HepG2 (cell line): Measurements from ENCODE around the gene MAPK7. TPM values are rescaled to one million over a fixed set of nuclear protein-coding genes. Genes with fewer than 3 reads are reported as not detected.

Experiments used
- HNRNPLL ChIP-seq: fragments of 200-400 bp; formaldehyde crosslinking; IDR thresholded peaks from 2 replicates; pipeline ENCODE4 v1.6.1; 2017; ENCODE audit warnings: mild to moderate bottlenecking, low read depth, low read length; ENCODE audit not compliant: poor library complexity, severe bottlenecking
- LCORL ChIP-seq, 2 experiments: fragments of 450-650 bp in 1 of 2; sonication (generic) in 1 of 2; formaldehyde crosslinking in 1 of 2; IDR thresholded peaks; 2 replicates each; pipeline versions ENCODE4 v1.5.0 to v1.6.1; 2017 to 2020; ENCODE audit warnings: antibody characterized with exemption in 1 of 2, missing genetic modification reagents in 1 of 2
- NR1H2 ChIP-seq: sonication (generic); formaldehyde crosslinking; IDR thresholded peaks from 2 replicates; pipeline ENCODE4 v1.8.1; 2022; ENCODE audit warnings: low read depth, missing genetic modification reagents, borderline replicate concordance
- PHF20 ChIP-seq: sonication (generic); formaldehyde crosslinking; IDR thresholded peaks from 2 replicates; pipeline ENCODE4 v1.5.0; 2020; ENCODE audit warnings: mild to moderate bottlenecking, missing genetic modification reagents
- PITX1 ChIP-seq: sonication (generic); formaldehyde crosslinking; IDR thresholded peaks from 2 replicates; pipeline ENCODE4 v1.5.1; 2020; ENCODE audit warnings: mild to moderate bottlenecking, missing genetic modification reagents
- SAP130 ChIP-seq: IDR thresholded peaks from 2 replicates; pipeline ENCODE4 v1.6.1; 2016; ENCODE audit warnings: low read depth
- TCF12 ChIP-seq, 2 experiments: fragments of 450-650 bp in 1 of 2; sonication (generic) in 1 of 2; formaldehyde crosslinking in 1 of 2; IDR thresholded peaks; 2 replicates each; pipeline versions ENCODE4 v1.6.1 to v1.8.0; 2017 to 2022; ENCODE audit warnings: antibody characterized with exemption in 1 of 2, mild to moderate bottlenecking in 1 of 2, missing genetic modification reagents in 1 of 2, moderate library complexity in 1 of 2
- TEAD2 ChIP-seq: sonication (generic); formaldehyde crosslinking; IDR thresholded peaks from 2 replicates; pipeline ENCODE4 v1.9.0; 2021; ENCODE audit warnings: missing genetic modification reagents
- ZFP37 ChIP-seq: sonication (generic); formaldehyde crosslinking; IDR thresholded peaks from 2 replicates; pipeline ENCODE4 v1.4.0; 2020; ENCODE audit warnings: missing genetic modification reagents, borderline replicate concordance
- ZNF331 ChIP-seq: sonication (generic); formaldehyde crosslinking; IDR thresholded peaks from 2 replicates; pipeline ENCODE4 v1.4.0; 2020; ENCODE audit warnings: missing genetic modification reagents
- ZNF430 ChIP-seq: sonication (generic); formaldehyde crosslinking; IDR thresholded peaks from 2 replicates; pipeline ENCODE4 v1.9.0; 2021; ENCODE audit warnings: mild to moderate bottlenecking, missing genetic modification reagents
- ZNF547 ChIP-seq: sonication (generic); formaldehyde crosslinking; IDR thresholded peaks from 2 replicates; pipeline ENCODE4 v1.5.1; 2020; ENCODE audit warnings: mild to moderate bottlenecking, missing genetic modification reagents
- ZNF674 ChIP-seq: sonication (generic); formaldehyde crosslinking; IDR thresholded peaks from 2 replicates; pipeline ENCODE4 v1.5.0; 2020; ENCODE audit warnings: low read depth, mild to moderate bottlenecking, missing genetic modification reagents
- ZNF761 ChIP-seq: sonication (generic); formaldehyde crosslinking; conservative IDR thresholded peaks from 2 replicates; pipeline ENCODE4 v1.4.0; 2020; ENCODE audit warnings: mild to moderate bottlenecking, missing genetic modification reagents
- polyA plus RNA-seq, 8 experiments: library from polyadenylated mRNA; depleted of rRNA in 3 of 8; stranded (reverse) in 7 of 8; unstranded in 1 of 8; fragments of >200 nt; fragmentation: Illumina TruSeq in 4 of 8; extraction: Trizol in 4 of 8; gene quantifications; 2 replicates each; pipeline versions ENCODE4 v1.2.1 to v1.2.3, GENCODE V29; 2011 to 2016; ENCODE audit warnings: low read depth in 4 of 8, missing spikeins in 1 of 8, mixed read lengths in 1 of 8; ENCODE audit not compliant: insufficient read depth in 1 of 8
- total RNA-seq, 5 experiments: library from RNA; depleted of rRNA; stranded (reverse); fragments of >200 nt; fragmentation: Illumina TruSeq; extraction: Trizol; gene quantifications; 2 replicates each; pipeline ENCODE4 v1.2.3, GENCODE V29; 2016; ENCODE audit warnings: low read depth in 1 of 5
- TF ChIP-seq, protein P1 (sequence below): sonication (generic); formaldehyde crosslinking; IDR thresholded peaks from 2 replicates; pipeline ENCODE4 v1.4.0; 2020; ENCODE audit warnings: mild to moderate bottlenecking, missing genetic modification reagents
- TF ChIP-seq, protein P2 (sequence below): sonication (generic); formaldehyde crosslinking; conservative IDR thresholded peaks from 2 replicates; pipeline ENCODE4 v1.8.0; 2022; ENCODE audit warnings: missing genetic modification reagents
- TF ChIP-seq, protein P3 (sequence below): sonication (generic); formaldehyde crosslinking; IDR thresholded peaks from 2 replicates; pipeline ENCODE4 v1.5.1; 2020; ENCODE audit warnings: missing genetic modification reagents, mild to moderate bottlenecking, borderline replicate concordance

MAPK7 gene
- total and polyA plus RNA-seq, 2 of the 13 experiments (the other 11 are each of a cell fraction or from before 2014, with no cell fraction given) = 2.9 to 5.9 TPM

DNA sequence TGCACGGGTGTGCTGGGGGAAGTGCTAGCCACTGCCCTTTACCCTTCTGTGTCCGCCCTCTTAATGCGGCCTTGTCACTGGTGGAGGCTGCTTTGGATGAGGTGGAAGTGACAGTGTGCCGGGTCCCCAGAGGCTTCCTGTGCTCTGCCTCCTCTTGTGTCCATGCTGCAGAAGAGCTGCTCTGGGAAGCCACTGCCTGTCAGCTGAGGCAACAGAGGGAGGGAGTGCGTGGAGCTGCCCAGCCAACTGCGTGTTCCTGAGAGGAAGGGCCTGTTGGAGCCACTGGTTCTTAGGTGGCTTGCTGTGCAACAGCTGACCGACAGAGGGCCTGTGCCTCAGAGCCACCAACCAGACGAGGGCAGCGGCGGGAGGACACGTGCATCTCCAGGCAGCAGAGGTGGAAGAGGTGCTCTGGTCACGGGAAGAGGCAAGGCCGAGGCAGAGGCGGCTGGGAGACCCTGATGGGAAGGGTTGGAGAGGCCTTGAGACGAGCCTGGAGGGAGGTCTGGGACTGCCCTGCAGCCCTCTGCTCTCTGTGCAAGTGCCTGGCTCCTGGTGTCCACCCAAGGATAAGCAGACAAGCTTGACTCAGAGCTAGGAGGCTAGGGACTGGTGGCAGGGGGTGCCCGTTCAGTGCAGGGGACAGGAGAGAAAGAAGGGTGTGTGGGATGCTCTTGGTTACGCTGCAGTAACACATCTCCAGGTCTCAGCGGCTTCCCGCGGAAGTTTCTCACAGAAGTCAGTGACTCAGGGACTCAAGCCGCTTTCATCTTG is 41.2 kb upstream of the MAPK7 start (continued):
- TF ChIP-seq PHF20 (CRISPR knock-in tag) (peak; percentile 38), ZNF430 (CRISPR knock-in tag) (no peak; the same call in 1 of the 2 replicates), ZNF674 (CRISPR knock-in tag) (no peak), TEAD2 (0 out of 2 replicates have a peak, but pooled peaks have one; percentile 64), ZFP37 (CRISPR knock-in tag) (no peak), TCF12 (IDR thresholded peaks at IDR 0.05) (no peak), TCF12 (CRISPR knock-in tag; IDR thresholded peaks at IDR 0.05) (no peak), SAP130 (CRISPR knock-in tag) (peak; percentile 71), ZNF331 (peak; percentile 87), HNRNPLL (peak; percentile 56), ZNF761 (peak; percentile 23; the same call in 1 of the 2 replicates), LCORL (IDR thresholded peaks at IDR 0.05) (no peak), LCORL (CRISPR knock-in tag; IDR thresholded peaks at IDR 0.05) (no peak), NR1H2 (CRISPR knock-in tag) (no peak), ZNF547 (CRISPR knock-in tag) (peak; percentile 87; the same call in 1 of the 2 replicates), PITX1 (CRISPR knock-in tag) (peak; percentile 66; the same call in 1 of the 2 replicates)
- TF ChIP-seq, protein P1, sequence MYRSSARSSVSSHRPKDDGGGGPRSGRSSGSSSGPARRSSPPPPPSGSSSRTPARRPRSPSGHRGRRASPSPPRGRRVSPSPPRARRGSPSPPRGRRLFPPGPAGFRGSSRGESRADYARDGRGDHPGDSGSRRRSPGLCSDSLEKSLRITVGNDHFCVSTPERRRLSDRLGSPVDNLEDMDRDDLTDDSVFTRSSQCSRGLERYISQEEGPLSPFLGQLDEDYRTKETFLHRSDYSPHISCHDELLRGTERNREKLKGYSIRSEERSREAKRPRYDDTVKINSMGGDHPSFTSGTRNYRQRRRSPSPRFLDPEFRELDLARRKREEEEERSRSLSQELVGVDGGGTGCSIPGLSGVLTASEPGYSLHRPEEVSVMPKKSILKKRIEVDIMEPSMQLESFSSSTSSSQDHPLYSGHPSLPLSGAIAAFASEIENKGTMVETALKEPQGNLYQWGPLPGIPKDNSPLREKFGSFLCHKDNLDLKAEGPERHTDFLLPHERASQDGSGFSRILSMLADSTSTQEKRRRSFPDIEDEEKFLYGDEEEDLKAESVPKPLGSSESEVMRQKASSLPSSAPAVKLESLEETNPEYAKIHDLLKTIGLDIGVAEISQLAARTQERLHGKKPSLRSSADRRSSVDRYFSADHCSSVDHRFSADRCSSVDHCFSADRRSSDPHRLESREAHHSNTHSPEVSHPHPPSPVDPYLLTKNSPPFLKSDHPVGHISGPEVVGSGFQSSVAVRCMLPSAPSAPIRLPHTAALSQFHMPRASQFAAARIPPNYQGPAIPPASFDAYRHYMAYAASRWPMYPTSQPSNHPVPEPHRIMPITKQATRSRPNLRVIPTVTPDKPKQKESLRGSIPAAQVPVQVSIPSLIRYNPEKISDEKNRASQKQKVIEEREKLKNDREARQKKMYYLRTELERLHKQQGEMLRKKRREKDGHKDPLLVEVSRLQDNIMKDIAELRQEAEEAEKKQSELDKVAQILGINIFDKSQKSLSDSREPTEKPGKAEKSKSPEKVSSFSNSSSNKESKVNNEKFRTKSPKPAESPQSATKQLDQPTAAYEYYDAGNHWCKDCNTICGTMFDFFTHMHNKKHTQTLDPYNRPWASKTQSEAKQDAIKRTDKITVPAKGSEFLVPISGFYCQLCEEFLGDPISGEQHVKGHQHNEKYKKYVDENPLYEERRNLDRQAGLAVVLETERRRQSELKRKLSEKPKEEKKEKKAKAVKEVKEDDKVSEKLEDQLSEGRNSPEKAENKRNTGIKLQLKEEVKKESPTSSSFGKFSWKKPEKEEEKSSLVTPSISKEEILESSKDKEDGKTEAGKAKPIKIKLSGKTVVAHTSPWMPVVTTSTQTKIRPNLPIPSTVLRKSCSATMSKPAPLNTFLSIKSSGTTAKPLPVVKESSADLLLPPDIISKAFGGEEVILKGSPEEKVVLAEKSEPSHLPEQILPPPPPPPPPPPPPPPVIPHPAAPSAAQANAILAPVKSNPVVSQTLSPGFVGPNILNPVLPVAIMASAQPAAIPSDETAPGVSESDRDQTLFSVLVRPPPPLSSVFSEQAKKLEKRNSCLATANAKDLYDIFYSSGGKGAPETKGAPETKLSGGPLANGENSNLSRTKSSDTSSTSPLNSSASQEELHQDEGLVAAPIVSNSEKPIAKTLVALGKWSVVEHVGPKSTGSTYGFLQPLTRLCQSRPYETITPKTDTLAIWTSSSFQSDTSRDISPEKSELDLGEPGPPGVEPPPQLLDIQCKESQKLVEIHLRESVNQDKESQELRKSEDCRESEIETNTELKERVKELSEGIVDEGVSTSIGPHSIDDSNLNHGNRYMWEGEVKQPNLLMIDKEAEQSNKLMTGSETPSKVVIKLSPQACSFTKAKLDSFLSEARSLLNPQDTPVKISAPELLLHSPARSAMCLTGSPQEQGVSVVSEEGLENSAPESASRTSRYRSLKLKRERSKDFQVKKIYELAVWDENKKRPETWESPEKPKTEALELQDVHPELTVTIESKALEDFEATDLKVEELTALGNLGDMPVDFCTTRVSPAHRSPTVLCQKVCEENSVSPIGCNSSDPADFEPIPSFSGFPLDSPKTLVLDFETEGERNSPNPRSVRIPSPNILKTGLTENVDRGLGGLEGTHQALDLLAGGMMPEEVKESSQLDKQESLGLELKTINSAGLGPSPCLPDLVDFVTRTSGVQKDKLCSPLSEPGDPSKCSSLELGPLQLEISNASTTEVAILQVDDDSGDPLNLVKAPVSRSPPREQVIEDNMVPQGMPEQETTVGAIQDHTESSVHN = no peak
- TF ChIP-seq, protein P2, sequence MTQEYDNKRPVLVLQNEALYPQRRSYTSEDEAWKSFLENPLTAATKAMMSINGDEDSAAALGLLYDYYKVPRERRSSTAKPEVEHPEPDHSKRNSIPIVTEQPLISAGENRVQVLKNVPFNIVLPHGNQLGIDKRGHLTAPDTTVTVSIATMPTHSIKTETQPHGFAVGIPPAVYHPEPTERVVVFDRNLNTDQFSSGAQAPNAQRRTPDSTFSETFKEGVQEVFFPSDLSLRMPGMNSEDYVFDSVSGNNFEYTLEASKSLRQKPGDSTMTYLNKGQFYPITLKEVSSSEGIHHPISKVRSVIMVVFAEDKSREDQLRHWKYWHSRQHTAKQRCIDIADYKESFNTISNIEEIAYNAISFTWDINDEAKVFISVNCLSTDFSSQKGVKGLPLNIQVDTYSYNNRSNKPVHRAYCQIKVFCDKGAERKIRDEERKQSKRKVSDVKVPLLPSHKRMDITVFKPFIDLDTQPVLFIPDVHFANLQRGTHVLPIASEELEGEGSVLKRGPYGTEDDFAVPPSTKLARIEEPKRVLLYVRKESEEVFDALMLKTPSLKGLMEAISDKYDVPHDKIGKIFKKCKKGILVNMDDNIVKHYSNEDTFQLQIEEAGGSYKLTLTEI (CRISPR knock-in tag) = no peak
- TF ChIP-seq, protein P3, sequence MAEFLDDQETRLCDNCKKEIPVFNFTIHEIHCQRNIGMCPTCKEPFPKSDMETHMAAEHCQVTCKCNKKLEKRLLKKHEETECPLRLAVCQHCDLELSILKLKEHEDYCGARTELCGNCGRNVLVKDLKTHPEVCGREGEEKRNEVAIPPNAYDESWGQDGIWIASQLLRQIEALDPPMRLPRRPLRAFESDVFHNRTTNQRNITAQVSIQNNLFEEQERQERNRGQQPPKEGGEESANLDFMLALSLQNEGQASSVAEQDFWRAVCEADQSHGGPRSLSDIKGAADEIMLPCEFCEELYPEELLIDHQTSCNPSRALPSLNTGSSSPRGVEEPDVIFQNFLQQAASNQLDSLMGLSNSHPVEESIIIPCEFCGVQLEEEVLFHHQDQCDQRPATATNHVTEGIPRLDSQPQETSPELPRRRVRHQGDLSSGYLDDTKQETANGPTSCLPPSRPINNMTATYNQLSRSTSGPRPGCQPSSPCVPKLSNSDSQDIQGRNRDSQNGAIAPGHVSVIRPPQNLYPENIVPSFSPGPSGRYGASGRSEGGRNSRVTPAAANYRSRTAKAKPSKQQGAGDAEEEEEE (CRISPR knock-in tag) = peak; percentile 89; the same call in 1 of the 2 replicates
